HS-27A (cell line): ENCODE results near the gene ERICH4.

Source experiments
- DNase-seq: peaks from one replicate; pipeline ENCODE4 v3.0.0-alpha.2; 2012; ENCODE audit warnings: low read depth, missing footprints

ERICH4 gene

GRCh38 chr19:41414461-41414860 lies 28.5 kb upstream of the ERICH4 start:
- DNase-seq, result no peak

- DNase-seq, result no peak
Observed at GRCh38 chr19:41415154-41415571, 27.8 kb upstream of the ERICH4 start.

- no peak for DNase-seq
Observed at GRCh38 chr19:41416194-41416674, 26.7 kb upstream of the ERICH4 start.

- no peak for DNase-seq
Observed at GRCh38 chr19:41420101-41420880, 22.7 kb upstream of the ERICH4 start.

- no peak for DNase-seq
Observed at GRCh38 chr19:41421314-41421713, 21.6 kb upstream of the ERICH4 start.

GRCh38 chr19:41421973-41422372 lies 21.0 kb upstream of the ERICH4 start:
- no peak for DNase-seq

- DNase-seq, result no peak
Observed at GRCh38 chr19:41422456-41422855, 20.5 kb upstream of the ERICH4 start.

- DNase-seq, result no peak
Observed at GRCh38 chr19:41422955-41423354, 20.0 kb upstream of the ERICH4 start.

GRCh38 chr19:41424335-41425173 lies 18.4 kb upstream of the ERICH4 start:
- DNase-seq, result no peak

GRCh38 chr19:41425174-41426115 lies 17.5 kb upstream of the ERICH4 start:
- DNase-seq, result no peak

- no peak for DNase-seq
Observed at GRCh38 chr19:41426116-41426841, 16.7 kb upstream of the ERICH4 start.

- DNase-seq, result no peak
Observed at GRCh38 chr19:41426952-41427646, 15.9 kb upstream of the ERICH4 start, which contains the start of gene B3GNT8. B3GNT8 (minus strand) TSS chr19:41427374; CDS start chr19:41426778, 596 bp downstream.

GRCh38 chr19:41427647-41428480 lies 15.1 kb upstream of the ERICH4 start:
- no peak for DNase-seq

GRCh38 chr19:41428481-41428859 lies 14.5 kb upstream of the ERICH4 start:
- no peak for DNase-seq

- no peak for DNase-seq
Observed at GRCh38 chr19:41430922-41431321, 12.0 kb upstream of the ERICH4 start.

GRCh38 chr19:41431426-41432386 lies 11.2 kb upstream of the ERICH4 start:
- DNase-seq, result no peak

GRCh38 chr19:41433171-41433570 lies 9.8 kb upstream of the ERICH4 start:
- DNase-seq, result no peak

- no peak for DNase-seq
Observed at GRCh38 chr19:41434450-41434849, 8.5 kb upstream of the ERICH4 start.
